Measurements from ENCODE around the gene GTF2A1.

GTF2A1 gene

GRCh38 chr14:81208489-81208888, 12.3 kb downstream of the GTF2A1 start:
- no peak overlapping the region for H4K8ac ChIP-seq (ENCODE audit: low read length)
- H3K27me3 ChIP-seq (ENCODE audit: control insufficient read depth in 1 of 2, insufficient read depth in 1 of 2, low read length in 2 of 2) = no peaks in the 10 kb centered on the region
- H3K14ac ChIP-seq (ENCODE audit: low read length in 2 of 2) = no peak overlapping the region
- H3K4me1 ChIP-seq (ENCODE audit: control insufficient read depth, insufficient read depth, low read depth, low read length) = peaks cover 2% of the 10 kb centered on the region
- H2AK5ac ChIP-seq (ENCODE audit: low read length, severe bottlenecking) = no peak overlapping the region
- no peak overlapping the region for H2BK12ac ChIP-seq (ENCODE audit: low read length in 2 of 2)
- no peak overlapping the region for H3K18ac ChIP-seq (ENCODE audit: low read depth in 1 of 2, low read length in 2 of 2)
- H3K27ac ChIP-seq (ENCODE audit: low read length, poor library complexity, severe bottlenecking) = no peak overlapping the region
- 98% methylated on average over 8 of the region's 8 CpGs for WGBS
- no peak overlapping the region for H4K91ac ChIP-seq (ENCODE audit: low read length)
- H3K4ac ChIP-seq (ENCODE audit: low read depth in 1 of 2, low read length in 2 of 2) = no peak overlapping the region
- no peak overlapping the region for H2BK120ac ChIP-seq (ENCODE audit: low read depth, low read length)
- no peak for DNase-seq
- no peak overlapping the region for H3K9ac ChIP-seq (ENCODE audit: low read length)
- peaks cover 13 to 90% of the 10 kb centered on the region in 2 experiments for H3K36me3 ChIP-seq (ENCODE audit: control insufficient read depth in 1 of 2, insufficient read depth in 2 of 2, low read depth in 1 of 2, low read length in 2 of 2)
- H3K79me1 ChIP-seq (replicated peaks; ENCODE audit: low read length, poor library complexity, severe bottlenecking) = peaks cover 23% of the 10 kb centered on the region
- H3K4me2 ChIP-seq (ENCODE audit: low read length, poor library complexity, severe bottlenecking) = no peak overlapping the region
- no peak overlapping the region for H2BK5ac ChIP-seq (ENCODE audit: low read depth, low read length, poor library complexity, severe bottlenecking)
- no peak overlapping the region for H2AFZ ChIP-seq (ENCODE audit: low read depth, low read length)
- no peak overlapping the region for H3K23ac ChIP-seq (ENCODE audit: low read length in 2 of 2)
- no peak overlapping the region for H3K4me3 ChIP-seq (ENCODE audit: insufficient read depth in 1 of 2, low read depth in 1 of 2, low read length in 2 of 2)
- no peaks in the 10 kb centered on the region for H3K9me3 ChIP-seq (ENCODE audit: control insufficient read depth, low read length)
- no peak overlapping the region for H2BK15ac ChIP-seq (ENCODE audit: low read depth, poor library complexity, severe bottlenecking)

DNA sequence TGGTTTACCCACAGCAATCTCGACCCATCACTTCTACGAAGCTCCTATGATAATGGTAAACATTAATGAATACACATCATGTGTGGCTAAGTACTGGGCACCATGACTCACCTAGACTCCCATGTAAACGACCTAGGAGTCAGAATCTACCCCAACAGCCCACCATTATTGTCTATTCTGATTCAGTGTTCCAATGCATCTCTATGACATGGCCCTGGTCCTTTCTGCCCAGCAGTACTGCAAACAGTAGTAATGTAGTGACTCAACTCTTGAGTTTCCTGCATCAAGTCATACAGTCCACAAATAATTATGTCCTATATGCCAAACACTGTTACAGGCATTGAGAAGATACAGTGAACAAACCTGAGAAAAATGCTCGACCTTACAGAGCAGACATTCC, 14.6 kb downstream of the GTF2A1 start:
- H3K18ac ChIP-seq (ENCODE audit: low read depth in 1 of 2, low read length in 2 of 2) = no peak overlapping the region
- H2AK5ac ChIP-seq (ENCODE audit: low read length, severe bottlenecking) = no peak overlapping the region
- H3K4me3 ChIP-seq (ENCODE audit: insufficient read depth in 1 of 2, low read depth in 1 of 2, low read length in 2 of 2) = no peak overlapping the region
- H3K23ac ChIP-seq (ENCODE audit: low read length in 2 of 2) = no peak overlapping the region
- no peak overlapping the region for H3K14ac ChIP-seq (ENCODE audit: low read length in 2 of 2)
- no peak overlapping the region for H2BK120ac ChIP-seq (ENCODE audit: low read depth, low read length)
- H4K91ac ChIP-seq (ENCODE audit: low read length) = no peak overlapping the region
- H3K27me3 ChIP-seq (ENCODE audit: control insufficient read depth in 1 of 2, insufficient read depth in 1 of 2, low read length in 2 of 2) = no peaks in the 10 kb centered on the region
- no peak overlapping the region for H3K9ac ChIP-seq (ENCODE audit: low read length)
- no peak overlapping the region for H3K27ac ChIP-seq (ENCODE audit: low read length, poor library complexity, severe bottlenecking)
- DNase-seq = peak; percentile 9
- no peak overlapping the region for H4K8ac ChIP-seq (ENCODE audit: low read length)
- H3K4ac ChIP-seq (ENCODE audit: low read depth in 1 of 2, low read length in 2 of 2) = no peak overlapping the region
- H2AFZ ChIP-seq (ENCODE audit: low read depth, low read length) = no peak overlapping the region
- no peak overlapping the region for H2BK15ac ChIP-seq (ENCODE audit: low read depth, poor library complexity, severe bottlenecking)
- WGBS = 81% methylated on average over 4 of the region's 4 CpGs
- H3K36me3 ChIP-seq (ENCODE audit: control insufficient read depth in 1 of 2, insufficient read depth in 2 of 2, low read depth in 1 of 2, low read length in 2 of 2) = peaks cover 13 to 92% of the 10 kb centered on the region in 2 experiments
- no peaks in the 10 kb centered on the region for H3K9me3 ChIP-seq (ENCODE audit: control insufficient read depth, low read length)
- H2BK5ac ChIP-seq (ENCODE audit: low read depth, low read length, poor library complexity, severe bottlenecking) = no peak overlapping the region
- peaks cover 2% of the 10 kb centered on the region for H3K4me1 ChIP-seq (ENCODE audit: control insufficient read depth, insufficient read depth, low read depth, low read length)
- H3K4me2 ChIP-seq (ENCODE audit: low read length, poor library complexity, severe bottlenecking) = no peak overlapping the region
- no peak overlapping the region for H2BK12ac ChIP-seq (ENCODE audit: low read length in 2 of 2)
- peaks cover 26% of the 10 kb centered on the region for H3K79me1 ChIP-seq (replicated peaks; ENCODE audit: low read length, poor library complexity, severe bottlenecking)

DNA sequence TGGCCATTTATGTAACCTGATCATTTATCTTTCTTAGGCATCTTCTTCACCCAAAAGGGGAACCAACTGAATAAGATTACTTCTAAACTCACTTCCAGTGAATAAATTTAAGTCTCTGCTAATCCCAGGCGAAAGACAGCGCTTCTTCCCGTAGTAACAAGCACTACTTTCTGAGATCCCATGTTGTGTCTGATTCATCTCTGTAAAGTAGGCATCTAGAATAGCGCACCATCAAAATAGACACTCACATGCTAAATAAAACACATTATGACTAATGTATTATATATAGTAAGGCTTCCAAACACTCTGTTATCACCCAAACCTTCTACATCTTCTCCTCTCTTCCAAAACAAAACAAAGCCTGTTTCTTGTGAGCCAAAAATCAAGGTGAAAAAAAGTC, 15.1 kb downstream of the GTF2A1 start:
- 100% methylated on average over 3 of the region's 4 CpGs for WGBS
- Histone ChIP-seq H3K18ac (ENCODE audit: low read depth in 1 of 2, low read length in 2 of 2) (no peak overlapping the region), H3K4ac (ENCODE audit: low read depth in 1 of 2, low read length in 2 of 2) (no peak overlapping the region), H3K27me3 (ENCODE audit: control insufficient read depth in 1 of 2, insufficient read depth in 1 of 2, low read length in 2 of 2) (no peaks in the 10 kb centered on the region), H2BK5ac (ENCODE audit: low read depth, low read length, poor library complexity, severe bottlenecking) (no peak overlapping the region), H2AK5ac (ENCODE audit: low read length, severe bottlenecking) (no peak overlapping the region), H3K4me2 (ENCODE audit: low read length, poor library complexity, severe bottlenecking) (no peak overlapping the region), H3K4me1 (ENCODE audit: control insufficient read depth, insufficient read depth, low read depth, low read length) (peaks cover 2% of the 10 kb centered on the region), H2BK15ac (ENCODE audit: low read depth, poor library complexity, severe bottlenecking) (no peak overlapping the region), H3K36me3 (ENCODE audit: control insufficient read depth in 1 of 2, insufficient read depth in 2 of 2, low read depth in 1 of 2, low read length in 2 of 2) (peaks cover 13 to 92% of the 10 kb centered on the region in 2 experiments), H3K4me3 (ENCODE audit: insufficient read depth in 1 of 2, low read depth in 1 of 2, low read length in 2 of 2) (no peak overlapping the region), H4K8ac (ENCODE audit: low read length) (no peak overlapping the region), H2BK120ac (ENCODE audit: low read depth, low read length) (no peak overlapping the region), H3K14ac (ENCODE audit: low read length in 2 of 2) (no peak overlapping the region), H3K79me1 (replicated peaks; ENCODE audit: low read length, poor library complexity, severe bottlenecking) (peaks cover 23% of the 10 kb centered on the region), H4K91ac (ENCODE audit: low read length) (no peak overlapping the region), H3K23ac (ENCODE audit: low read length in 2 of 2) (no peak overlapping the region), H3K9ac (ENCODE audit: low read length) (no peak overlapping the region), H2AFZ (ENCODE audit: low read depth, low read length) (no peak overlapping the region), H3K27ac (ENCODE audit: low read length, poor library complexity, severe bottlenecking) (no peak overlapping the region), H3K9me3 (ENCODE audit: control insufficient read depth, low read length) (no peaks in the 10 kb centered on the region), H2BK12ac (ENCODE audit: low read length in 2 of 2) (no peak overlapping the region)
- no peak for DNase-seq

DNA sequence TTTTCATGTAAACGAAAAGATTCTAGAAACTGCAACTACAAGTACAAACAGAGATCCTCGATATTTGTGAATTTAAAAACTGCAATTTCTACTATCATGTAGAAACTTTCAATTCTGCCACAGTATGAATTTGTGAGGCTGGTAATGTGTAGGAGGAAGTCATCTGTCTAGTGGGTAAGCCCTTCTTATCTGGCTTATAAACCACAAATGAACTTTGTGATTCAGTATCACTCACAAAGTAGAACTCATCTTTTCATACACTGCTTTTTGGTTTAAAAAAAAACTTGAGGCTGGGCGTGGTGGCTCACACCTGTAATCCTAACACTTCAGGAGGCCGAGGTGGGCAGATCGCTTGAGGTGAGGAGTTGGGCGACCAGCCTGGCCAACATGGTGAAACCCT, 20.7 kb downstream of the GTF2A1 start:
- WGBS = 96% methylated on average over 4 of the region's 6 CpGs
- H2AFZ ChIP-seq (ENCODE audit: low read depth, low read length) = no peak overlapping the region
- no peaks in the 10 kb centered on the region for H3K27me3 ChIP-seq (ENCODE audit: control insufficient read depth in 1 of 2, insufficient read depth in 1 of 2, low read length in 2 of 2)
- peaks cover 3% of the 10 kb centered on the region for H3K4me1 ChIP-seq (ENCODE audit: control insufficient read depth, insufficient read depth, low read depth, low read length)
- H2BK5ac ChIP-seq (ENCODE audit: low read depth, low read length, poor library complexity, severe bottlenecking) = no peak overlapping the region
- no peak overlapping the region for H2BK15ac ChIP-seq (ENCODE audit: low read depth, poor library complexity, severe bottlenecking)
- H4K91ac ChIP-seq (ENCODE audit: low read length) = no peak overlapping the region
- H3K27ac ChIP-seq (ENCODE audit: low read length, poor library complexity, severe bottlenecking) = no peak overlapping the region
- H3K36me3 ChIP-seq (ENCODE audit: control insufficient read depth in 1 of 2, insufficient read depth in 2 of 2, low read depth in 1 of 2, low read length in 2 of 2) = peaks cover 10 to 92% of the 10 kb centered on the region in 2 experiments
- DNase-seq = no peak
- H3K79me1 ChIP-seq (replicated peaks; ENCODE audit: low read length, poor library complexity, severe bottlenecking) = peaks cover 21% of the 10 kb centered on the region
- no peak overlapping the region for H3K18ac ChIP-seq (ENCODE audit: low read depth in 1 of 2, low read length in 2 of 2)
- H3K9ac ChIP-seq (ENCODE audit: low read length) = no peak overlapping the region
- no peak overlapping the region for H2BK120ac ChIP-seq (ENCODE audit: low read depth, low read length)
- H2BK12ac ChIP-seq (ENCODE audit: low read length in 2 of 2) = no peak overlapping the region
- no peaks in the 10 kb centered on the region for H3K9me3 ChIP-seq (ENCODE audit: control insufficient read depth, low read length)
- no peak overlapping the region for H3K14ac ChIP-seq (ENCODE audit: low read length in 2 of 2)
- no peak overlapping the region for H3K4ac ChIP-seq (ENCODE audit: low read depth in 1 of 2, low read length in 2 of 2)
- H3K23ac ChIP-seq (ENCODE audit: low read length in 2 of 2) = no peak overlapping the region
- no peak overlapping the region for H2AK5ac ChIP-seq (ENCODE audit: low read length, severe bottlenecking)
- no peak overlapping the region for H3K4me2 ChIP-seq (ENCODE audit: low read length, poor library complexity, severe bottlenecking)
- no peak overlapping the region for H3K4me3 ChIP-seq (ENCODE audit: insufficient read depth in 1 of 2, low read depth in 1 of 2, low read length in 2 of 2)
- no peak overlapping the region for H4K8ac ChIP-seq (ENCODE audit: low read length)

All from mesenchymal stem cell (in vitro differentiated cells and primary cell).